ENCODE data around the gene KLRC4.
"Not testable (repeated sequence)": the region's sequence is repeated elsewhere in the genome, so short reads cannot be mapped to it uniquely, and the experiment has no call there.

DNA sequence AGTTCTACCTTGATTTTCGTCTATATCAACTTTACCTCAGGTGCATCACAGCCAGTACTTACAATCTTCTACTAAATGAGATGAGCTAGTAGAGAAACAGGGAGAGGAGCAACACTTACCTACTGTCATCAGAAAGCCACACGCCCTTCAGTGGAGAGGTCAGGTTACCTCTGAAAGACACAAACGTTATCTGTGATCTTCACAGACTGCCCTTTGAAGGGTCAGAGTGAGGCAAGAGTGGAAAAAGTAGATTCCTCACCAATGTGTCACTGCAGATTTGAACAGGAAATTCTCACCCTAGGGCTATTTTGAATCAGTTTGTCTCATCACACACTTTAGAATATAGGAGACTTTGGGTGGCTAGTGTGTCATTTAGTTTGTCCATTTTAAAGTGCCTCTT lies 12.6 kb upstream of the KLRC4 start:
- TF ChIP-seq, protein P1, sequence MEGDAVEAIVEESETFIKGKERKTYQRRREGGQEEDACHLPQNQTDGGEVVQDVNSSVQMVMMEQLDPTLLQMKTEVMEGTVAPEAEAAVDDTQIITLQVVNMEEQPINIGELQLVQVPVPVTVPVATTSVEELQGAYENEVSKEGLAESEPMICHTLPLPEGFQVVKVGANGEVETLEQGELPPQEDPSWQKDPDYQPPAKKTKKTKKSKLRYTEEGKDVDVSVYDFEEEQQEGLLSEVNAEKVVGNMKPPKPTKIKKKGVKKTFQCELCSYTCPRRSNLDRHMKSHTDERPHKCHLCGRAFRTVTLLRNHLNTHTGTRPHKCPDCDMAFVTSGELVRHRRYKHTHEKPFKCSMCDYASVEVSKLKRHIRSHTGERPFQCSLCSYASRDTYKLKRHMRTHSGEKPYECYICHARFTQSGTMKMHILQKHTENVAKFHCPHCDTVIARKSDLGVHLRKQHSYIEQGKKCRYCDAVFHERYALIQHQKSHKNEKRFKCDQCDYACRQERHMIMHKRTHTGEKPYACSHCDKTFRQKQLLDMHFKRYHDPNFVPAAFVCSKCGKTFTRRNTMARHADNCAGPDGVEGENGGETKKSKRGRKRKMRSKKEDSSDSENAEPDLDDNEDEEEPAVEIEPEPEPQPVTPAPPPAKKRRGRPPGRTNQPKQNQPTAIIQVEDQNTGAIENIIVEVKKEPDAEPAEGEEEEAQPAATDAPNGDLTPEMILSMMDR (IDR thresholded peaks at IDR 0.05 in 8 of 11, conservative IDR thresholded peaks at IDR 0.05 in 3 of 11), result not testable (repeated sequence)
- not testable (repeated sequence) for TF ChIP-seq POLR2A (IDR thresholded peaks at IDR 0.05)
